Measurements from ENCODE around the gene PTPRZ1.

DNA sequence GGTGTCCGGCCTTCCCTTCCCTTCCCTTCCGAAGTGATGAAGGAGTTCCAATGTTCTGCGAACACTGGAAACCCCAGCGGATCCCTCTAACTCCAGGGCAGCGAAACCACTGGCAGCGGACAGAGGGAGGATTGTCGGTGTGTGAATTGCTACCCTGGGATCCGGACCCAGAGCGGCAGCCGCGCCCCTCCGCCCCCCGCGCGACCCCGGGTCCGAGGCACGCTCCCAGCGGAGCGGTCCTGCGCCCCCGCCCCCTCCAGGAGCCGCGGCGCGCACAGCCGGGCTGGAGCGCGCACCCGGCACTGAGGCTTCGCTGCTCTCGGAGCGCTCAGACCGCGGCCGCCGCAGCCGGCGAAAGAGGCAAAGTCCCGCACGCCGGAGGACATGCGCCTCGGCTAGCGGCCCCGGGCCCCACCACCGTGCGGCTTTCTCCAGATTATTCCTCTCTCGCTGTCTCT, at the start of gene PTPRZ1:
- TF ChIP-seq CTCF (tag by site-specific recombination; IDR thresholded peaks at IDR 0.05) (no peak), ATF2 (tag by site-specific recombination; IDR thresholded peaks at IDR 0.05; ENCODE audit: low read depth) (no peak), ZNF623 (tag by site-specific recombination; IDR thresholded peaks at IDR 0.05) (no peak), ZNF398 (tag by site-specific recombination; IDR thresholded peaks at IDR 0.05) (no peak), KLF16 (tag by site-specific recombination; IDR thresholded peaks at IDR 0.05) (no peak), ZNF830 (tag by site-specific recombination; IDR thresholded peaks at IDR 0.05; ENCODE audit: low read depth) (no peak), ZNF211 (tag by site-specific recombination; IDR thresholded peaks at IDR 0.05; ENCODE audit: low read depth) (no peak), ZNF274 (IDR thresholded peaks at IDR 0.05; ENCODE audit: low read length) (no peak), ZNF274 (tag by site-specific recombination; IDR thresholded peaks at IDR 0.05; ENCODE audit: borderline replicate concordance) (no peak), ZNF391 (tag by site-specific recombination; IDR thresholded peaks at IDR 0.05; ENCODE audit: borderline replicate concordance, low read depth) (no peak), ZNF157 (tag by site-specific recombination; IDR thresholded peaks at IDR 0.05) (no peak), ZNF558 (tag by site-specific recombination; IDR thresholded peaks at IDR 0.05) (no peak)
- TF ChIP-seq, protein P1, sequence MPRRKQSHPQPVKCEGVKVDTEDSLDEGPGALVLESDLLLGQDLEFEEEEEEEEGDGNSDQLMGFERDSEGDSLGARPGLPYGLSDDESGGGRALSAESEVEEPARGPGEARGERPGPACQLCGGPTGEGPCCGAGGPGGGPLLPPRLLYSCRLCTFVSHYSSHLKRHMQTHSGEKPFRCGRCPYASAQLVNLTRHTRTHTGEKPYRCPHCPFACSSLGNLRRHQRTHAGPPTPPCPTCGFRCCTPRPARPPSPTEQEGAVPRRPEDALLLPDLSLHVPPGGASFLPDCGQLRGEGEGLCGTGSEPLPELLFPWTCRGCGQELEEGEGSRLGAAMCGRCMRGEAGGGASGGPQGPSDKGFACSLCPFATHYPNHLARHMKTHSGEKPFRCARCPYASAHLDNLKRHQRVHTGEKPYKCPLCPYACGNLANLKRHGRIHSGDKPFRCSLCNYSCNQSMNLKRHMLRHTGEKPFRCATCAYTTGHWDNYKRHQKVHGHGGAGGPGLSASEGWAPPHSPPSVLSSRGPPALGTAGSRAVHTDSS (tag by site-specific recombination; IDR thresholded peaks at IDR 0.05): no peak
